ACHN (cell line): ENCODE results near the gene RBM28.

Experiments
- DNase-seq: peaks from one replicate; pipeline ENCODE4 v3.0.0-alpha.2; 2015
- in situ Hi-C: cut with HindIII; loops from 2 replicates; pipeline ENCODE4 v1.10.0; 2017; ENCODE audit warnings: low sequenced_read_pairs, low pct_ligation_motif_present, low pct_unique_long_range_greater_than_20kb

Gene RBM28

GRCh38 chr7:128378637-128379036, 34.9 kb upstream of the RBM28 start:
- DNase-seq, result no peak
- in situ Hi-C loops, result no loop called here

GRCh38 chr7:128376077-128376476, 32.4 kb upstream of the RBM28 start:
- in situ Hi-C loops, result no loop called here
- DNase-seq, result no peak

- in situ Hi-C loops, result no loop called here
- no peak for DNase-seq
Measured at GRCh38 chr7:128374041-128374440, 30.3 kb upstream of the RBM28 start.

GRCh38 chr7:128373606-128374005, 29.9 kb upstream of the RBM28 start:
- DNase-seq, result no peak
- in situ Hi-C loops, result no loop called here

- in situ Hi-C loops, result no loop called here
- DNase-seq, result no peak
Measured at GRCh38 chr7:128370491-128370890, 26.8 kb upstream of the RBM28 start.

GRCh38 chr7:128366986-128367385, 23.3 kb upstream of the RBM28 start:
- in situ Hi-C loops, result no loop called here

GRCh38 chr7:128366300-128366699, 22.6 kb upstream of the RBM28 start:
- no peak for DNase-seq
- in situ Hi-C loops, result no loop called here

More at GRCh38 chr7:128366986-128367385, 23.3 kb upstream of the RBM28 start:
- DNase-seq, result no peak

- in situ Hi-C loops, result no loop called here
- DNase-seq, result no peak
Measured at GRCh38 chr7:128365432-128365831, 21.7 kb upstream of the RBM28 start.

- no peak for DNase-seq
Measured at GRCh38 chr7:128364166-128364870, 20.6 kb upstream of the RBM28 start.

GRCh38 chr7:128363261-128363721, 19.6 kb upstream of the RBM28 start:
- no peak for DNase-seq
- in situ Hi-C loops, result no loop called here

More at GRCh38 chr7:128364166-128364870, 20.6 kb upstream of the RBM28 start:
- in situ Hi-C loops, result no loop called here

- in situ Hi-C loops, result no loop called here
- no peak for DNase-seq
Measured at GRCh38 chr7:128362670-128363069, 19.0 kb upstream of the RBM28 start.

GRCh38 chr7:128361411-128362379, 18.0 kb upstream of the RBM28 start, which contains the start of gene PRRT4:
TSS of gene PRRT4 (minus strand) at chr7:128361690.
- peak; percentile 27 for DNase-seq

GRCh38 chr7:128360359-128360678, 16.6 kb upstream of the RBM28 start:
- DNase-seq, result no peak
- in situ Hi-C loops, result no loop called here

More at GRCh38 chr7:128361411-128362379, 18.0 kb upstream of the RBM28 start, which contains the start of gene PRRT4:
- in situ Hi-C loops, result no loop called here

- in situ Hi-C loops, result no loop called here
- no peak for DNase-seq
Measured at GRCh38 chr7:128359939-128360338, 16.2 kb upstream of the RBM28 start.

- in situ Hi-C loops, result no loop called here
- no peak for DNase-seq
Measured at GRCh38 chr7:128359336-128359735, 15.6 kb upstream of the RBM28 start.

- in situ Hi-C loops, result no loop called here
- no peak for DNase-seq
Measured at GRCh38 chr7:128358233-128358632, 14.5 kb upstream of the RBM28 start.

GRCh38 chr7:128357217-128357613, 13.5 kb upstream of the RBM28 start:
- in situ Hi-C loops, result no loop called here
- DNase-seq, result no peak

- no peak for DNase-seq
- in situ Hi-C loops, result no loop called here
Measured at GRCh38 chr7:128356546-128357216, 13.0 kb upstream of the RBM28 start.

GRCh38 chr7:128353610-128354009, 9.9 kb upstream of the RBM28 start:
- no peak for DNase-seq
- in situ Hi-C loops, result no loop called here
